Keratinocyte (primary cell): ENCODE data around the gene CRK.

ENCODE experiments used
- EZH2 ChIP-seq: IDR thresholded peaks from one replicate; pipeline ENCODE4 v1.6.1; 2012; ENCODE audit warnings: inconsistent platforms, mild to moderate bottlenecking, low read length, moderate library complexity
- TF ChIP-seq, protein P1 (sequence below), 3 experiments: IDR thresholded peaks in 1 of 3; conservative IDR thresholded peaks in 1 of 3; optimal IDR thresholded peaks in 1 of 3; 2 replicates in 2 of 3; 3 replicates in 1 of 3; pipeline versions ENCODE3 to v1.5.1; 2011; ENCODE audit warnings: low read length in 3 of 3, mild to moderate bottlenecking in 3 of 3, moderate library complexity in 2 of 3, control low read depth in 1 of 3, inconsistent platforms in 1 of 3; ENCODE audit not compliant: insufficient read depth in 2 of 3; ENCODE audit errors: extremely low read depth in 1 of 3

- TF ChIP-seq, protein P1, sequence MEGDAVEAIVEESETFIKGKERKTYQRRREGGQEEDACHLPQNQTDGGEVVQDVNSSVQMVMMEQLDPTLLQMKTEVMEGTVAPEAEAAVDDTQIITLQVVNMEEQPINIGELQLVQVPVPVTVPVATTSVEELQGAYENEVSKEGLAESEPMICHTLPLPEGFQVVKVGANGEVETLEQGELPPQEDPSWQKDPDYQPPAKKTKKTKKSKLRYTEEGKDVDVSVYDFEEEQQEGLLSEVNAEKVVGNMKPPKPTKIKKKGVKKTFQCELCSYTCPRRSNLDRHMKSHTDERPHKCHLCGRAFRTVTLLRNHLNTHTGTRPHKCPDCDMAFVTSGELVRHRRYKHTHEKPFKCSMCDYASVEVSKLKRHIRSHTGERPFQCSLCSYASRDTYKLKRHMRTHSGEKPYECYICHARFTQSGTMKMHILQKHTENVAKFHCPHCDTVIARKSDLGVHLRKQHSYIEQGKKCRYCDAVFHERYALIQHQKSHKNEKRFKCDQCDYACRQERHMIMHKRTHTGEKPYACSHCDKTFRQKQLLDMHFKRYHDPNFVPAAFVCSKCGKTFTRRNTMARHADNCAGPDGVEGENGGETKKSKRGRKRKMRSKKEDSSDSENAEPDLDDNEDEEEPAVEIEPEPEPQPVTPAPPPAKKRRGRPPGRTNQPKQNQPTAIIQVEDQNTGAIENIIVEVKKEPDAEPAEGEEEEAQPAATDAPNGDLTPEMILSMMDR (optimal IDR thresholded peaks at IDR 0.05 in 1 of 3, IDR thresholded peaks at IDR 0.05 in 1 of 3, conservative IDR thresholded peaks at IDR 0.05 in 1 of 3; ENCODE audit: extremely low read depth in 1 of 3, insufficient read depth in 2 of 3, low read length in 3 of 3) = no peak
- TF ChIP-seq EZH2 = no peak
Observed at GRCh38 chr17:1491443-1492248, 35.6 kb upstream of the CRK start.
